ENCODE results near the gene PGAP2.
A peak's percentile ranks its signal among the peaks of the same experiment; 100 is the strongest.

Gene PGAP2

DNA sequence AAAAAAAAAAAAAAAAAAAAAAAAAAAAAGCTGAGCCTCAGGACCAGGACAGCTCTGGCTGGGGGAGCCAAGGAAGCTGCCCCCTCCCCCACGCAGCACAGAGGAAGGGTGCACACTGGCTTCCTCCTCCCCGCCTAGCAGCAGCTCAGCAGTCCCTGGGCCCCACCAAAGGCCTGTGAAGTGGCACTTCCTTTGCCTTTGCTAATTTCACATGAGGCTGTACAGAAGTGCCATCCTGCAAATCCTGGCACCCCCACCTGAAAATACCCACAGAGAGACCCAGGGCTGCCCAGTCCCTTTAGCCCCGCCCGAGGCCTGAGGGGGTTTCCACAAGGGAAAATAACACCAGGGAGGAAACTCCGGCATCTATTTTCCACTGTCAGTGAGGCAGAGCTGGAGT, 28.5 kb downstream of the PGAP2 start:
- no peak for DNase-seq (ENCODE audit: insufficient read length, low spot score)
- no peak for FAIRE-seq
- TF ChIP-seq SPI1 (IDR thresholded peaks at IDR 0.05; ENCODE audit: low read depth, low read length) (peak; percentile 27; the same call in 1 of the 2 replicates), POU2F2 (IDR thresholded peaks at IDR 0.05; ENCODE audit: low read depth, low read length) (no peak)

DNA sequence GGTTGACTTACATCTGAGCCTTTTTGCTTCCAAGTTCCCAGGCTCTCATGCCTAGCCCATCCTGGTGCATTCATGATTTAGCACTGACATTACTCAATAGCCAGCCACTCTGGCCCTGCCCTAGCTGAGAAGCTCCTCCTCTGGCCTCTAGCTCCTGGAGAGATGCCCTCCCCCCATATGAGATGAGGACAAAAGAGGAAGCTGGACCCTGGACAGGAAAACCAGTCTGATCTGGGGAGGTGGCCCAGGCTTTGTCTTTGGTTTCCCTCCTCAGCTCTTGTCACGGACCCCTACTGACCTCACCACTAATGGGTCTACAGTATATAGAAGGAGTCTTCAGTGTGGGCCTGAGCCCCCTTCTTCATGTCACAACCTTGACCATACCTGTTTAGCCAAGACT, 29.4 kb downstream of the PGAP2 start:
- FAIRE-seq = no peak
- no peak for DNase-seq (ENCODE audit: insufficient read length, low spot score)
- no peak for TF ChIP-seq POLR2A (IDR thresholded peaks at IDR 0.05; ENCODE audit: low read depth, low read length)
- no peak for TF ChIP-seq PAX5 (IDR thresholded peaks at IDR 0.05; ENCODE audit: insufficient read depth, low read length, severe bottlenecking)
- peak; percentile 72 for TF ChIP-seq SPI1 (IDR thresholded peaks at IDR 0.05; ENCODE audit: low read depth, low read length)
- TF ChIP-seq POLR2AphosphoS5 (IDR thresholded peaks at IDR 0.05; ENCODE audit: low read depth, low read length) = no peak
- TF ChIP-seq POU2F2 (IDR thresholded peaks at IDR 0.05; ENCODE audit: low read depth, low read length) = no peak
- TF ChIP-seq TAF1 (IDR thresholded peaks at IDR 0.05; ENCODE audit: low read depth, low read length) = no peak

- no peak for FAIRE-seq
- TF ChIP-seq PAX5 (IDR thresholded peaks at IDR 0.05; ENCODE audit: insufficient read depth, low read length, severe bottlenecking) (no peak), POLR2AphosphoS5 (IDR thresholded peaks at IDR 0.05; ENCODE audit: low read depth, low read length) (no peak), POU2F2 (IDR thresholded peaks at IDR 0.05; ENCODE audit: low read depth, low read length) (no peak), TAF1 (IDR thresholded peaks at IDR 0.05; ENCODE audit: low read depth, low read length) (no peak), POLR2A (IDR thresholded peaks at IDR 0.05; ENCODE audit: low read depth, low read length) (no peak), SPI1 (IDR thresholded peaks at IDR 0.05; ENCODE audit: low read depth, low read length) (no peak)
- DNase-seq (ENCODE audit: insufficient read length, low spot score) = no peak
Observed at GRCh38 chr11:3838504-3838903, 30.1 kb downstream of the PGAP2 start.

- FAIRE-seq (no peak), DNase-seq (ENCODE audit: insufficient read length, low spot score) (no peak)
- TF ChIP-seq POLR2A (IDR thresholded peaks at IDR 0.05; ENCODE audit: low read depth, low read length) (no peak), TAF1 (IDR thresholded peaks at IDR 0.05; ENCODE audit: low read depth, low read length) (no peak), POU2F2 (IDR thresholded peaks at IDR 0.05; ENCODE audit: low read depth, low read length) (no peak), POLR2AphosphoS5 (IDR thresholded peaks at IDR 0.05; ENCODE audit: low read depth, low read length) (no peak), PAX5 (IDR thresholded peaks at IDR 0.05; ENCODE audit: insufficient read depth, low read length, severe bottlenecking) (no peak), SPI1 (IDR thresholded peaks at IDR 0.05; ENCODE audit: low read depth, low read length) (no peak)
Observed at GRCh38 chr11:3840004-3840869, 31.9 kb downstream of the PGAP2 start.

GRCh38 chr11:3840870-3841425, 32.6 kb downstream of the PGAP2 start, which contains the start of gene RHOG:
Gene RHOG, minus strand, starts transcription at chr11:3840959. Its CDS starts 12,821 bp downstream, at chr11:3828138.
- DNase-seq (ENCODE audit: insufficient read length, low spot score) = peak; percentile 84
- TF ChIP-seq POLR2A (IDR thresholded peaks at IDR 0.05; ENCODE audit: low read depth, low read length) (no peak; the same call in 1 of the 2 replicates), SPI1 (IDR thresholded peaks at IDR 0.05; ENCODE audit: low read depth, low read length) (peak; percentile 63), PAX5 (IDR thresholded peaks at IDR 0.05; ENCODE audit: insufficient read depth, low read length, severe bottlenecking) (no peak), POU2F2 (IDR thresholded peaks at IDR 0.05; ENCODE audit: low read depth, low read length) (no peak), TAF1 (IDR thresholded peaks at IDR 0.05; ENCODE audit: low read depth, low read length) (0 out of 2 replicates have a peak, but pooled peaks have one; percentile 29)
- no peak for FAIRE-seq

DNA sequence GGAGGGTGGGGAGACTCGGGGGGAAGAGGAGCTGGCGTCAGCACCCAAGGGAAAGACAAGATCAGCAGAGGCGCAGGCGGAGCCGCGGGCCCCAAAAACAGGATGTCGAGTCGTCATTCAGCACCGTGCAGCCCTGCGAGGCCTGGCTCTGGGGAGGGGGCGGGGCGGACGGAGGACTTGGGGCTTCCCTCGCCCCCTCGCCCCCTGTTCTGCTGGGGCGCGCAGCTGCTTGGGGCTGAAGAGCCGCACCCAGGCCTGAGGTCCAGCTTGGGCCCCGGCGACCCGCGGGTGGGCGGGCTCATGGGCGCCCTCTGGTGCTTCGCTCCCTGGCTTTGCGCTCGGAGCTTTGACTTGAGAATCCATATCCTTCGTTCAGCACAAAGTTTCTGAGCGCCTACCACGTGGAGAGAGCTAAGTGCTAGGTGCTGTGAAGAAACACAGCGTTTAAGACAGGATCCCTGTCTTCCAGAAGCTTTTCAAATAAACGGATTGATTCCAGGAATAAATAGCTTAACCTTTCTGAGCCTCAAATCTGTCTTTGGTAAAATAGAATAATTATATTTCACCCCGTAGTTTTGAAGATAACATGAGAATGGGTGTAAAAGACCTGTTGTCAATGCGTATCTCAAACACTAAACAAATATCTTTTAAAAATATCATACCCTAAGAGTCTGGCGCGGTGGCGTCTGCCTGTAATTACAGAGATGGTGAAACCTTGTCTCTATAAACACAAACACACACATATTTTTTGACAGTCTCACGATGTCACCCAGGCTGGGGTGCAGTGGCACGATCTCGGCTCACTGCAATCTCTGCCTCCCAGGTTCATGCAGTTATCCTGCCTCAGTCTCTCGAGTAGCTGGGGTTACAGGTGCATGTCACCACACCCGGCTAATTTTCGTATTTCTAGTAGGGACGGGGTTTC, 33.3 kb downstream of the PGAP2 start:
- TF ChIP-seq TAF1 (IDR thresholded peaks at IDR 0.05; ENCODE audit: low read depth, low read length) (no peak), PAX5 (IDR thresholded peaks at IDR 0.05; ENCODE audit: insufficient read depth, low read length, severe bottlenecking) (no peak), SPI1 (IDR thresholded peaks at IDR 0.05; ENCODE audit: low read depth, low read length) (no peak), POLR2A (IDR thresholded peaks at IDR 0.05; ENCODE audit: low read depth, low read length) (no peak)
- DNase-seq (ENCODE audit: insufficient read length, low spot score) (peak; percentile 66), FAIRE-seq (peak; percentile 52)

GRCh38 chr11:3843326-3843725, 35.0 kb downstream of the PGAP2 start:
- TF ChIP-seq POLR2AphosphoS5 (IDR thresholded peaks at IDR 0.05; ENCODE audit: low read depth, low read length) = no peak
- TF ChIP-seq PAX5 (IDR thresholded peaks at IDR 0.05; ENCODE audit: insufficient read depth, low read length, severe bottlenecking) = no peak
- TF ChIP-seq TAF1 (IDR thresholded peaks at IDR 0.05; ENCODE audit: low read depth, low read length) = no peak
- no peak for TF ChIP-seq POLR2A (IDR thresholded peaks at IDR 0.05; ENCODE audit: low read depth, low read length)
- no peak for TF ChIP-seq SPI1 (IDR thresholded peaks at IDR 0.05; ENCODE audit: low read depth, low read length)
- no peak for TF ChIP-seq POU2F2 (IDR thresholded peaks at IDR 0.05; ENCODE audit: low read depth, low read length)
- DNase-seq (ENCODE audit: insufficient read length, low spot score) (no peak), FAIRE-seq (no peak)

GRCh38 chr11:3845246-3845645, 36.9 kb downstream of the PGAP2 start:
- FAIRE-seq (no peak), DNase-seq (ENCODE audit: insufficient read length, low spot score) (no peak)

DNA sequence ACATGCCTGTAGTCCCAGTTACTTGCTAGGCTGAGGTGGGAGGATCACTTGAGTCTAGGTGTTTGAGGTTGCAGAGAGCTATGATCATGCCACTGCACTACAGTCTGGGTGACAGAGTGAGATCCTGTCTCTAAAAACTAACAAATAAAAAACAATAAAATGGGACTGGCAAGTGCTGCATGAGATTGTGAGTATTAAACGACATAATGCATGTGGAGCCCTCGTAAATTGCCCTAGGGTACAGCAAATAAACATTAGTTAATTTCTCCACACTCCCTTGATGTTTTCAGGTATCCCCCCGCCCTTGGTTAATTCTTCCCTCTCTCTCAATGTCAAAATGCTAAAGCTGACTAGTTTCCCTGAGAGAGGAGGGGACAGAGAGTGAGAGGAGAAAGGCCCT, 37.3 kb downstream of the PGAP2 start:
- no peak for DNase-seq (ENCODE audit: insufficient read length, low spot score)
- FAIRE-seq = no peak
- TF ChIP-seq PAX5 (IDR thresholded peaks at IDR 0.05; ENCODE audit: insufficient read depth, low read length, severe bottlenecking) = no peak

More at GRCh38 chr11:3845246-3845645, 36.9 kb downstream of the PGAP2 start:
- TF ChIP-seq SPI1 (IDR thresholded peaks at IDR 0.05; ENCODE audit: low read depth, low read length) = no peak
